PC-3 (cell line): ENCODE data around the gene SLC44A1. TPM values are rescaled to one million over a fixed set of nuclear protein-coding genes. Genes with fewer than 3 reads are reported as not detected.

Source experiments
- ATAC-seq: fragments of 200-7000 bp; cut with Tn5 transposase; 2 replicates; pipeline ENCODE4 v1.9.1; 2020; ENCODE audit warnings: mild to moderate bottlenecking, moderate library complexity
- BruUV-seq: library from RNA; stranded (reverse); fragments of 400-500 nt; replicated peaks from 2 replicates; lab custom pipeline; 2021; lab: Mats Ljungman, UMichigan
- CTCF ChIA-PET: fragments of 300-600 bp; sonication (Branson Sonifier 250); formaldehyde crosslinking; loops from one replicate; lab custom pipeline; 2022; ENCODE audit warnings: antibody characterized with exemption; lab: Charles Lee
- POLR2A ChIA-PET: fragments of 300-600 bp; sonication (Branson Sonifier 250); formaldehyde crosslinking; loops from one replicate; lab custom pipeline; 2022; ENCODE audit warnings: antibody characterized with exemption; ENCODE audit not compliant: unreplicated experiment; lab: Charles Lee
- DNase-seq: peaks from one replicate; pipeline ENCODE4 v3.0.0-alpha.2; 2015
- H2AFZ ChIP-seq: fragments of 300-600 bp; sonication (generic); 2 replicates; pipeline ENCODE4 v1.6.0; 2016; ENCODE audit warnings: antibody characterized with exemption, low read length
- H3F3A ChIP-seq: fragments of 300-600 bp; sonication (generic); one replicate; pipeline ENCODE4 v1.6.0; 2017; ENCODE audit warnings: antibody characterized with exemption, low read length, control low read depth, mild to moderate bottlenecking; ENCODE audit not compliant: unreplicated experiment
- H3K27ac ChIP-seq: fragments of 300-600 bp; sonication (generic); 2 replicates; pipeline ENCODE4 v1.5.1; 2016; ENCODE audit warnings: mild to moderate bottlenecking, low read length
- H3K27me3 ChIP-seq: fragments of 300-600 bp; sonication (generic); 2 replicates; pipeline ENCODE4 v1.6.1; 2016; ENCODE audit warnings: low read length, mixed read lengths
- H3K36me3 ChIP-seq: fragments of 300-600 bp; sonication (generic); 2 replicates; pipeline ENCODE4 v1.6.1; 2016; ENCODE audit warnings: low read depth, mixed run types, low read length, mixed read lengths
- H3K4me1 ChIP-seq: fragments of 300-600 bp; sonication (generic); 2 replicates; pipeline ENCODE4 v1.5.1; 2016; ENCODE audit warnings: low read length; ENCODE audit not compliant: insufficient read depth
- H3K4me2 ChIP-seq: fragments of 300-600 bp; sonication (generic); 2 replicates; pipeline ENCODE4 v1.6.0; 2016; ENCODE audit warnings: low read length
- H3K4me3 ChIP-seq: fragments of 300-600 bp; sonication (generic); 2 replicates; pipeline ENCODE4 v1.5.1; 2016; ENCODE audit warnings: mild to moderate bottlenecking, low read length, mixed read lengths
- H3K79me2 ChIP-seq: fragments of 300-600 bp; sonication (generic); 2 replicates; pipeline ENCODE4 v1.6.1; 2017; ENCODE audit warnings: low read length, mixed read lengths
- H3K9ac ChIP-seq: fragments of 300-600 bp; sonication (generic); 2 replicates; pipeline ENCODE4 v1.6.0; 2016; ENCODE audit warnings: mild to moderate bottlenecking, low read length
- H3K9me2 ChIP-seq: fragments of 300-600 bp; sonication (generic); replicated peaks from 2 replicates; pipeline ENCODE4 v1.6.1; 2016; ENCODE audit warnings: mixed run types, low read length, mixed read lengths
- H3K9me3 ChIP-seq: fragments of 300-600 bp; sonication (generic); 2 replicates; pipeline ENCODE4 v1.6.1; 2016; ENCODE audit warnings: low read length, mixed read lengths
- H4K20me1 ChIP-seq: fragments of 300-600 bp; sonication (generic); 2 replicates; pipeline ENCODE4 v1.6.1; 2016; ENCODE audit warnings: low read length, mixed read lengths
- EZH2 ChIP-seq: fragments of 300-600 bp; sonication (generic); IDR thresholded peaks from one replicate; pipeline ENCODE4 v1.6.1; 2017; ENCODE audit warnings: antibody characterized with exemption, mild to moderate bottlenecking, low read length; ENCODE audit not compliant: unreplicated experiment
- EZH2phosphoT487 ChIP-seq: fragments of 300-600 bp; sonication (generic); IDR thresholded peaks from 2 replicates; pipeline ENCODE4 v1.6.1; 2018; ENCODE audit warnings: mild to moderate bottlenecking, antibody characterized with exemption, low read length, borderline replicate concordance
- intact Hi-C: fragments of 100-400 bp; cut with micrococcal nuclease; formaldehyde crosslinking; loops from 2 replicates; pipeline ENCODE4 v1.9.0; 2023
- total RNA-seq: library from RNA; depleted of rRNA; stranded (reverse); fragments of >200 nt; gene quantifications from 2 replicates; pipeline ENCODE4 v1.2.3, GENCODE V29; 2014
- TF ChIP-seq, protein P1 (sequence below): fragments of 300-600 bp; sonication (generic); conservative IDR thresholded peaks from 2 replicates; pipeline ENCODE4 v1.5.1; 2017; ENCODE audit warnings: antibody characterized with exemption, low read depth, mild to moderate bottlenecking, low read length

The SLC44A1 gene
- total RNA-seq, 1 experiment from 2014 or later: 16.1 TPM

- Histone ChIP-seq H3K9me2 (no peaks in the 10 kb centered on the region), H3K9ac (no peak overlapping the region), H3F3A (no peaks in the 10 kb centered on the region), H3K36me3 (no peaks in the 10 kb centered on the region), H3K79me2 (no peaks in the 10 kb centered on the region), H3K27me3 (no peaks in the 10 kb centered on the region), H3K4me1 (no peaks in the 10 kb centered on the region), H3K4me2 (no peak overlapping the region), H3K4me3 (no peak overlapping the region), H4K20me1 (no peaks in the 10 kb centered on the region), H3K9me3 (no peaks in the 10 kb centered on the region), H2AFZ (no peak overlapping the region), H3K27ac (no peak overlapping the region)
- ATAC-seq (no peak), DNase-seq (no peak)
- intact Hi-C loops: no loop called here
- ChIA-PET CTCF (no interaction called here), POLR2A (no interaction called here)
- TF ChIP-seq EZH2phosphoT487 (no peak), EZH2 (no peak)
- TF ChIP-seq, protein P1, sequence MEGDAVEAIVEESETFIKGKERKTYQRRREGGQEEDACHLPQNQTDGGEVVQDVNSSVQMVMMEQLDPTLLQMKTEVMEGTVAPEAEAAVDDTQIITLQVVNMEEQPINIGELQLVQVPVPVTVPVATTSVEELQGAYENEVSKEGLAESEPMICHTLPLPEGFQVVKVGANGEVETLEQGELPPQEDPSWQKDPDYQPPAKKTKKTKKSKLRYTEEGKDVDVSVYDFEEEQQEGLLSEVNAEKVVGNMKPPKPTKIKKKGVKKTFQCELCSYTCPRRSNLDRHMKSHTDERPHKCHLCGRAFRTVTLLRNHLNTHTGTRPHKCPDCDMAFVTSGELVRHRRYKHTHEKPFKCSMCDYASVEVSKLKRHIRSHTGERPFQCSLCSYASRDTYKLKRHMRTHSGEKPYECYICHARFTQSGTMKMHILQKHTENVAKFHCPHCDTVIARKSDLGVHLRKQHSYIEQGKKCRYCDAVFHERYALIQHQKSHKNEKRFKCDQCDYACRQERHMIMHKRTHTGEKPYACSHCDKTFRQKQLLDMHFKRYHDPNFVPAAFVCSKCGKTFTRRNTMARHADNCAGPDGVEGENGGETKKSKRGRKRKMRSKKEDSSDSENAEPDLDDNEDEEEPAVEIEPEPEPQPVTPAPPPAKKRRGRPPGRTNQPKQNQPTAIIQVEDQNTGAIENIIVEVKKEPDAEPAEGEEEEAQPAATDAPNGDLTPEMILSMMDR: no peak
- no TSS peak for BruUV-seq
These were observed 146.4 kb downstream of the SLC44A1 start for GRCh38 chr9:105390871-105391270.

DNA sequence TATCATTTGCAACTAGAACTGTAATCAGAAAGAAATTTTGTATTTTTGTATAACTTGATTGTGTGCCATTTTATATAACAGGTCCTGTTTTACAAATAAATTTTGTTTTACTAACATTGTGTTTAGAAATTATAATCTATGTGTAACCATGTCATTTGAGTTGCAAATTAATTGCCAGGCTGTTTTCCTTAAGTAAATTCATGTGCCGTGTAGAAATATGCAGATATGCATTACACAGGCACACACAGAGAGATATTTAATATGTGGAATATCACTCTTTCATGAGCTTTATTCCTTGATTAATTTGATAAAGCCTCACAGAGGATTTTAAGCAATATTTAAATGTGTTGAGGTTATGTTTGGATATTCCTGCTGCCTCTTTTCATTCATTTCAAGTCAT, 146.8 kb downstream of the SLC44A1 start:
- no peaks in the 10 kb centered on the region for H3K4me1 ChIP-seq
- no peak overlapping the region for H3K9ac ChIP-seq
- no peaks in the 10 kb centered on the region for H3K9me2 ChIP-seq
- DNase-seq (no peak), ATAC-seq (no peak)
- H3K9me3 ChIP-seq: no peaks in the 10 kb centered on the region
- no peaks in the 10 kb centered on the region for H4K20me1 ChIP-seq
- no peak overlapping the region for H3K27ac ChIP-seq
- ChIA-PET POLR2A (no interaction called here), CTCF (interaction anchor here (0.7 kb wide), 1 partner anchor 202 kb away, joined by 6 read pairs; no protein-coding TSS in a partner anchor)
- intact Hi-C loops: no loop called here
- no peak overlapping the region for H3K4me3 ChIP-seq
- H3K79me2 ChIP-seq: no peaks in the 10 kb centered on the region
- no peak overlapping the region for H2AFZ ChIP-seq
- TF ChIP-seq, protein P1: no peak
- no peak for TF ChIP-seq EZH2phosphoT487
- no peak for TF ChIP-seq EZH2
- BruUV-seq: no TSS peak
- no peaks in the 10 kb centered on the region for H3K27me3 ChIP-seq
- no peaks in the 10 kb centered on the region for H3K36me3 ChIP-seq
- H3K4me2 ChIP-seq: no peak overlapping the region
- no peaks in the 10 kb centered on the region for H3F3A ChIP-seq

GRCh38 chr9:105392531-105392930, 148.1 kb downstream of the SLC44A1 start:
- Histone ChIP-seq H3K27me3 (no peaks in the 10 kb centered on the region), H3K9ac (no peak overlapping the region), H2AFZ (no peak overlapping the region), H3K9me2 (no peaks in the 10 kb centered on the region), H3F3A (no peaks in the 10 kb centered on the region), H3K9me3 (no peaks in the 10 kb centered on the region), H3K27ac (no peak overlapping the region), H3K4me1 (no peaks in the 10 kb centered on the region), H3K79me2 (no peaks in the 10 kb centered on the region), H4K20me1 (no peaks in the 10 kb centered on the region), H3K36me3 (no peaks in the 10 kb centered on the region), H3K4me2 (no peak overlapping the region), H3K4me3 (no peak overlapping the region)
- ChIA-PET CTCF (no interaction called here), POLR2A (no interaction called here)
- peak; percentile 33; the same call in 1 of the 2 replicates for ATAC-seq
- peak; percentile 6 for DNase-seq
- TF ChIP-seq, protein P1: no peak
- TF ChIP-seq EZH2phosphoT487 (no peak), EZH2 (no peak)
- BruUV-seq: no TSS peak
- intact Hi-C loops: no loop called here
